Stomach (tissue), 9 donors: ENCODE measurements around the gene ZC2HC1B. TPM values are rescaled to one million over a fixed set of nuclear protein-coding genes. Genes with fewer than 3 reads are reported as not detected.
A peak's percentile ranks its signal among the peaks of the same experiment; 100 is the strongest.

Experiments
- DNase-seq, 2 donors: peaks; one replicate each; pipeline versions ENCODE4 v3.0.0 to v3.0.0-alpha.2; 2013 to 2019
- H3K27ac ChIP-seq, 5 donors: fragments of 200-600 bp in 4 of 5; sonication (generic) in 4 of 5; one replicate each; pipeline ENCODE4 v1.5.1; 2013 to 2019; ENCODE audit warnings: mild to moderate bottlenecking in 1 of 5, moderate library complexity in 1 of 5
- H3K27me3 ChIP-seq, 3 donors: fragments of 200-600 bp; sonication (generic); one replicate each; pipeline ENCODE4 v1.5.1; 2017 to 2019; ENCODE audit warnings: mixed run types in 1 of 3
- H3K36me3 ChIP-seq, 4 donors: fragments of 200-600 bp; sonication (generic); 1 replicate in 3 of 4; 2 replicates in 1 of 4; pipeline ENCODE4 v1.5.1; 2016 to 2019
- H3K4me1 ChIP-seq, 4 donors: fragments of 200-600 bp; sonication (generic); one replicate each; pipeline ENCODE4 v1.5.1; 2016 to 2019
- H3K4me3 ChIP-seq, 4 donors: fragments of 200-600 bp; sonication (generic) in 3 of 4; one replicate each; pipeline ENCODE4 v1.5.1; 2016 to 2019; ENCODE audit warnings: mild to moderate bottlenecking in 1 of 4
- H3K9me3 ChIP-seq, 4 donors: fragments of 200-600 bp; sonication (generic); one replicate each; pipeline ENCODE4 v1.5.1; 2016 to 2019
- CTCF ChIP-seq, 7 experiments: fragments of 450-650 bp in 4 of 7; fragments of 200-600 bp in 3 of 7; sonication (generic) in 3 of 7; IDR thresholded peaks; one replicate each; pipeline ENCODE4 v1.5.1; 2016 to 2019; ENCODE audit warnings: antibody characterized with exemption in 7 of 7, control low read depth in 2 of 7, mild to moderate bottlenecking in 1 of 7
- EP300 ChIP-seq: sonication (generic); formaldehyde crosslinking; IDR thresholded peaks from one replicate; pipeline ENCODE4 v1.6.1; 2017; ENCODE audit warnings: antibody characterized with exemption
- POLR2A ChIP-seq, 4 donors: fragments of 450-650 bp; IDR thresholded peaks; one replicate each; pipeline ENCODE4 v1.6.1; 2016; ENCODE audit warnings: antibody characterized with exemption in 4 of 4, control low read depth in 2 of 4, mild to moderate bottlenecking in 1 of 4, moderate library complexity in 1 of 4
- POLR2AphosphoS5 ChIP-seq, 3 donors: sonication (generic); formaldehyde crosslinking; IDR thresholded peaks; one replicate each; pipeline ENCODE4 v1.6.1; 2016; ENCODE audit warnings: antibody characterized with exemption in 3 of 3
- WGBS, 5 donors: extraction: QIAGEN DNeasy Blood & Tissue Kit in 3 of 5; methylation state at CpG; one replicate each; pipeline versions ENCODE4 v1.1.5 to v1.1.7; 2013 to 2018; 5-methylcytosine and 5-hydroxymethylcytosine counted together
- intact Hi-C: fragments of 100-400 bp; cut with DNase I; formaldehyde crosslinking; loops from one replicate; pipeline ENCODE4 v1.15.1; 2023; ENCODE audit warnings: low total_unique reads
- polyA plus RNA-seq, 3 donors: library from polyadenylated mRNA; stranded (reverse); fragments of 200-250 nt; gene quantifications; one replicate each; pipeline ENCODE4 v1.2.3, GENCODE V29; 2013
- total RNA-seq, 5 donors: library from RNA; depleted of rRNA; stranded (reverse); fragments of >200 nt; gene quantifications; one replicate each; pipeline versions ENCODE4 v1.1.0 to v1.2.3, GENCODE V29; 2014 to 2016
- donor health status: healthy with polysubstance abuse.
- donor health status: Bipolar disorder and iron deficiency.
- donor health status: healthy.

The ZC2HC1B gene
- total and polyA plus RNA-seq, 8 donors: 0.92 to 1.8 TPM; not detected in 6

GRCh38 chr6:143894655-143895054 is 30.4 kb downstream of the ZC2HC1B start:
- Histone ChIP-seq H3K27me3 (no peaks in the 10 kb centered on the region), H3K9me3 (no peaks in the 10 kb centered on the region), H3K4me3 (no peak overlapping the region), H3K4me1 (no peaks in the 10 kb centered on the region), H3K27ac (no peak overlapping the region), H3K36me3 (no peaks in the 10 kb centered on the region)
- no peak for TF ChIP-seq EP300
- no peak for TF ChIP-seq POLR2AphosphoS5 (IDR thresholded peaks at IDR 0.05)
- intact Hi-C loops: no loop called here
- DNase-seq: peak in 1 of 2 donors; percentile 26
- 83 to 95% (median 94%) methylated on average over 1 of the region's 1 CpG for WGBS, 5 donors

- WGBS, 5 donors: 34 to 62% (median 49%) methylated on average over 3 of the region's 3 CpGs
- H3K27me3 ChIP-seq: no peaks in the 10 kb centered on the region
- H3K36me3 ChIP-seq: no peaks in the 10 kb centered on the region
- DNase-seq: peak; percentile 50 to 74
- intact Hi-C loops: no loop called here
- H3K4me3 ChIP-seq: no peak overlapping the region
- H3K4me1 ChIP-seq: peaks cover 0 to under 1% (median under 1%) of the 10 kb centered on the region in 4 donors
- no peaks in the 10 kb centered on the region for H3K9me3 ChIP-seq
- peak overlapping the region in 2 of 5 donors; percentile 35 to 61 for H3K27ac ChIP-seq
- TF ChIP-seq POLR2AphosphoS5 (IDR thresholded peaks at IDR 0.05) (peak in 1 of 3 donors; percentile 21), POLR2A (IDR thresholded peaks at IDR 0.05) (no peak), CTCF (IDR thresholded peaks at IDR 0.05) (no peak), EP300 (no peak)
Observed at GRCh38 chr6:143896126-143896860, 32.0 kb downstream of the ZC2HC1B start.

GRCh38 chr6:143900358-143900757 is 36.1 kb downstream of the ZC2HC1B start:
- Histone ChIP-seq H3K4me3 (no peak overlapping the region), H3K36me3 (no peaks in the 10 kb centered on the region), H3K4me1 (peaks cover 0 to 14% (median 3%) of the 10 kb centered on the region in 4 donors), H3K27me3 (no peaks in the 10 kb centered on the region), H3K27ac (no peak overlapping the region), H3K9me3 (no peaks in the 10 kb centered on the region)
- WGBS, 5 donors: 85 to 89% (median 88%) methylated on average over 2 of the region's 2 CpGs
- TF ChIP-seq POLR2AphosphoS5 (IDR thresholded peaks at IDR 0.05) (no peak), EP300 (no peak), POLR2A (IDR thresholded peaks at IDR 0.05) (no peak), CTCF (IDR thresholded peaks at IDR 0.05) (no peak)
- intact Hi-C loops: no loop called here
- no peak for DNase-seq

- DNase-seq: peak in 1 of 2 donors; percentile 90
- Histone ChIP-seq H3K4me3 (no peak overlapping the region), H3K27ac (peak overlapping the region in 4 of 5 donors; percentile 3 to 66 (median 52)), H3K36me3 (no peaks in the 10 kb centered on the region), H3K4me1 (peaks cover 0 to 14% (median 3%) of the 10 kb centered on the region in 4 donors), H3K27me3 (no peaks in the 10 kb centered on the region), H3K9me3 (no peaks in the 10 kb centered on the region)
- TF ChIP-seq EP300 (no peak), POLR2A (IDR thresholded peaks at IDR 0.05) (no peak), CTCF (IDR thresholded peaks at IDR 0.05) (no peak), POLR2AphosphoS5 (IDR thresholded peaks at IDR 0.05) (no peak)
- intact Hi-C loops: no loop called here
- 20 to 35% (median 24%) methylated on average over 6 of the region's 6 CpGs for WGBS, 5 donors
Observed at GRCh38 chr6:143901885-143902750, 37.8 kb downstream of the ZC2HC1B start.
